Lower leg skin (tissue), 4 donors: Measurements from ENCODE around the gene ZC3H13. TPM values are rescaled to one million over a fixed set of nuclear protein-coding genes. Genes with fewer than 3 reads are reported as not detected.

ENCODE experiments used
- DNase-seq, 2 donors: peaks; one replicate each; pipeline ENCODE4 v3.0.0-alpha.2; 2019; ENCODE audit warnings: low spot score in 2 of 2
- H3K4me3 ChIP-seq: fragments of 200-600 bp; sonication (generic); 2 replicates; pipeline ENCODE4 v1.5.1; 2017; ENCODE audit warnings: mild to moderate bottlenecking, low read depth; ENCODE audit not compliant: poor library complexity, severe bottlenecking
- POLR2A ChIP-seq, 2 donors: fragments of 450-650 bp; IDR thresholded peaks; one replicate each; pipeline ENCODE4 v1.6.1; 2016 to 2017; ENCODE audit warnings: antibody characterized with exemption in 2 of 2, mild to moderate bottlenecking in 1 of 2, moderate library complexity in 1 of 2
- WGBS, 2 donors: methylation state at CpG; one replicate each; pipeline ENCODE4 v1.1.5; 2018; 5-methylcytosine and 5-hydroxymethylcytosine counted together
- intact Hi-C: fragments of 100-400 bp; cut with DNase I; formaldehyde crosslinking; loops from one replicate; pipeline ENCODE4 v1.15.0; 2023; ENCODE audit warnings: low total_unique reads
- total RNA-seq, 4 donors: library from RNA; depleted of rRNA; stranded (reverse); fragments of >200 nt; gene quantifications; one replicate each; pipeline ENCODE4 v1.1.0, GENCODE V29; 2016
- TF ChIP-seq, protein P1 (sequence below), 3 donors: fragments of 450-650 bp; IDR thresholded peaks; one replicate each; pipeline ENCODE4 v1.5.1; 2016; ENCODE audit warnings: antibody characterized with exemption in 3 of 3, mild to moderate bottlenecking in 3 of 3, moderate library complexity in 2 of 3

The ZC3H13 gene
- total RNA-seq, 4 donors from 2014 or later, result 21.1 to 42.5 (median 25.3) TPM

DNA sequence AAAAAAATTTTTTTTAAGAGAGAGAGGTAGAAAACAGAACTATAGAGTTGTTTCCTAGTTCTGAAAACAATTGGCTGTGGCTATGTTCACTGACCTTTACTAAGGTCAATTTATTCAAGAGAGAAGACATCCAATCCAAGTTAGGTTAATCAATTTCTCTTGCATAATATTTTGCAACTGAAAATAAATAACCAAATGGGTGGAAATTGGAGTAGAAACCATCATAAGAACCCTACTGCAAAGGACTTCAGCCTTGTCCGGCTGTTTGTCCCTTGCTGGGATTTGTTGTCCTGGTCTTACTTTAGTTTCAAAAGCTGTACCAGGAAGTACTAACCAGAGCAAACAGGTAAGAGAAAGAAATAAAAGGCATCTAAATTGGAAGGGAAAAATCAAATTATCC is 23.3 kb upstream of the ZC3H13 start:
- intact Hi-C loops, result no loop called here
- 88 to 98% methylated on average over 1 of the region's 1 CpG for WGBS, 2 donors
- no peak overlapping the region for H3K4me3 ChIP-seq
- no peak for DNase-seq
- TF ChIP-seq, protein P1, sequence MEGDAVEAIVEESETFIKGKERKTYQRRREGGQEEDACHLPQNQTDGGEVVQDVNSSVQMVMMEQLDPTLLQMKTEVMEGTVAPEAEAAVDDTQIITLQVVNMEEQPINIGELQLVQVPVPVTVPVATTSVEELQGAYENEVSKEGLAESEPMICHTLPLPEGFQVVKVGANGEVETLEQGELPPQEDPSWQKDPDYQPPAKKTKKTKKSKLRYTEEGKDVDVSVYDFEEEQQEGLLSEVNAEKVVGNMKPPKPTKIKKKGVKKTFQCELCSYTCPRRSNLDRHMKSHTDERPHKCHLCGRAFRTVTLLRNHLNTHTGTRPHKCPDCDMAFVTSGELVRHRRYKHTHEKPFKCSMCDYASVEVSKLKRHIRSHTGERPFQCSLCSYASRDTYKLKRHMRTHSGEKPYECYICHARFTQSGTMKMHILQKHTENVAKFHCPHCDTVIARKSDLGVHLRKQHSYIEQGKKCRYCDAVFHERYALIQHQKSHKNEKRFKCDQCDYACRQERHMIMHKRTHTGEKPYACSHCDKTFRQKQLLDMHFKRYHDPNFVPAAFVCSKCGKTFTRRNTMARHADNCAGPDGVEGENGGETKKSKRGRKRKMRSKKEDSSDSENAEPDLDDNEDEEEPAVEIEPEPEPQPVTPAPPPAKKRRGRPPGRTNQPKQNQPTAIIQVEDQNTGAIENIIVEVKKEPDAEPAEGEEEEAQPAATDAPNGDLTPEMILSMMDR (IDR thresholded peaks at IDR 0.05), result no peak
- TF ChIP-seq POLR2A (IDR thresholded peaks at IDR 0.05), result no peak

DNA sequence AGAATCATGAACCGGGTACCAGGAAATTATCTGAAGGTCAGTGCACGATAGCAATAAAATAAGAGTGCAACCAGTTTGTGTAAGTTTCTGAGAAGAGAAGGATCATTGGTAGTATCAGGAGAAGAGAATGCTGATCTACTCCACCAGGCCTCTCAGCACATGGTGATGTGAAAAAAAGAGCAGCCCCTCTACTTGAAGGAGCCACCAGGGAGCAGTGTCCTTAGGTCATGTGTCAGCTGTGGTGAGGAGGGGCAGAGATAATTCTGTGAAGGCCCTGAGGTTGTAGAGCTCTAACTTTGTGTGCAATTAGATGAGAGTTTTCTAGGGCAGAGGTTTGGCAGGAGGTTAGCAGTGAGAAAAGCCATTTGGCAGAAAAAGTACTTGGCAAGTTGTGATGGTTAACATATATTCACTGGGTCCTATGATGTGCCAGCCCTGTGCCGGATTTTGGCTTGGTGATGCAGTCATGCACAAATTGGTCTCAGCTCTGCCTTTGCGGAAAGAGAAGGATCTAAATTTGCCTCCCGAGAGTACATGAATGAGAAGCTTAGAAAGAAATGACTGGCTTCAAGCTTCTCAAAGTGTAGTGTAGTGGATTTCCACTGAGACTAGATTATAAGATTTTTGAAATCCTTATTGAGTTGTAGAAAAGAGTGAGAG is 19.2 kb upstream of the ZC3H13 start:
- WGBS, 2 donors, result 52 to 57% methylated on average over 5 of the region's 5 CpGs
- DNase-seq, result no peak
- TF ChIP-seq POLR2A (IDR thresholded peaks at IDR 0.05), result no peak
- TF ChIP-seq, protein P1 (IDR thresholded peaks at IDR 0.05), result no peak
- H3K4me3 ChIP-seq, result no peak overlapping the region
- intact Hi-C loops, result no loop called here

DNA sequence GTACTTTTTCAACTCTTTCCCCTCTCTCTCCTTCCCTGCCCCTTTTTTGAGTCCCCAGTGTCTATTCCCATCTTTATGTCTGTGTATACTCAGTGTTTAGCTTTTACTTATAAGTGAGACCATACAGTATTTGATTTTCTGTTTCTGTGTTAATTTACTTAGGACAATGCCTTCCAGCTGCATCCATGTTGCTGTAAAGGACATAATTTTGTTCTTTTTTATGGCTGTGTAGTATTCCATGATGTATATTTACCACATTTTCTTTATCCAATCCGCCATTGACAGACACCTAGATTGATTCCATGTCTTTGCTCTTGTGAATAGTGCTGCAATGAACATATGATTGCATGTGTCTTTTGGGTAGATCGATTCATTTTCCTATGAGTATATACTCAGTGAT is 10.7 kb upstream of the ZC3H13 start:
- WGBS, 2 donors, result 97% methylated on average over 2 of the region's 2 CpGs
- DNase-seq, result no peak
- intact Hi-C loops, result no loop called here
- H3K4me3 ChIP-seq, result no peak overlapping the region
- no peak for TF ChIP-seq POLR2A (IDR thresholded peaks at IDR 0.05)
- TF ChIP-seq, protein P1 (IDR thresholded peaks at IDR 0.05), result no peak

DNA sequence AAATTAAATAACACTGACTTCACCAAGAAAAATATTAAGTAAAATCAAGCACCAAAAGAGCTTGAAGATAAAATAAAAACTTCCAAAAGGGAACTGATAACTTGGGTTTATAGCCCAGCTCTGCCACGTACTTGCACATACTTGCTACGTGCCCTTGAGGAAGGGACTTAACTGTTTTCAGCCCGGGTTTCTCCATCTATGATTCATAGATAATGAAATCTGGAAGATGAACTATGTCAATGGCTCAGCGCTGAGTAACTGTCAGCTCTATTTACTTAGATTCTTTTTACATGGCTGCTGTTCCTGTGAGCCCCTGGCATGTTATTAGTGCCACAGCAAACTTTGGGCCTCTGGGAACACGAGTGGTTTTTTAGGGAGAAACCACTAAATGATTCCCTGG is 9.6 kb upstream of the ZC3H13 start:
- H3K4me3 ChIP-seq, result no peak overlapping the region
- intact Hi-C loops, result no loop called here
- DNase-seq, result no peak
- TF ChIP-seq, protein P1 (IDR thresholded peaks at IDR 0.05), result no peak
- no peak for TF ChIP-seq POLR2A (IDR thresholded peaks at IDR 0.05)
- 46 to 49% methylated on average over 5 of the region's 5 CpGs for WGBS, 2 donors

DNA sequence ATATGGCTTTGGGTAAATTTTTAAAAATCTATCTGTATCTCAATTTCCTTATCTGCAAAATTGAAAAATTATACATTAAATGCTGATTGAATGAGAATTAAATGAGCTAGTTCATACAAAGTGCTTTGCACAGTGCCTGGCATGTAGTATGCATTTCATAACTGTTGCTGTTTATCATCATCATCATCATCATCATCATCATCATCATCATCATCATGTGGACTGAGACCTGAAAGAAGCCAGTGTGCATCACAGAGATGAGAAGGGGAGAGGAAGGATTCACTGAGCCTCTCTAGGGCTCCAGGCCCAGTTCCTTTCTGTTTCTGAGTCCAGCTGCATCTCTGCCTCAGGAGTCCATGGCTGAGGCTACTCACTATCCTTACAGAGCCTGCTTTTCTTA is 6.9 kb upstream of the ZC3H13 start:
- TF ChIP-seq, protein P1 (IDR thresholded peaks at IDR 0.05), result no peak
- TF ChIP-seq POLR2A (IDR thresholded peaks at IDR 0.05), result no peak
- no peak overlapping the region for H3K4me3 ChIP-seq
- DNase-seq, result no peak
- intact Hi-C loops, result no loop called here

DNA sequence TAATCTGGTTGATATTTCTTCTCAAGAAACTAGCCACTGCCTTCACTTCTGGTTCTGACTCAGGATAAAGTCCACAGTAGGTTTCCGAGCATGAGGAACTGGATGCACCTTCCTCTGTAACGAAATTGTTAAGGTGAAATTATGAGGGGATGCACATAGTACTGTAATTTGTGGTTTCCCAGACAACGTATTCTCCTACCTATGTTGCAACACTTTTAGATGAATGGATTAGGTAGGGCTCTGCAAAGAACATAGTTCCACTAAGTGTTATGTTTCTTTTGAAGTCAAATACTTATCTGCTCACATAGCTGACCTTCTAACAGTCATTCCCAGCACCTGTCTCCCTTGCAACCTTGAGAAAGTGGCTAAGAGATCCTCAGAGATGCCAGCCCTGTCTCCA is 5.7 kb upstream of the ZC3H13 start:
- intact Hi-C loops, result no loop called here

More for the DNA sequence above, 5.7 kb upstream of the ZC3H13 start:
- TF ChIP-seq POLR2A (IDR thresholded peaks at IDR 0.05), result no peak
- TF ChIP-seq, protein P1 (IDR thresholded peaks at IDR 0.05), result no peak
- 80 to 98% methylated on average over 3 of the region's 3 CpGs for WGBS, 2 donors
- H3K4me3 ChIP-seq, result no peak overlapping the region
- DNase-seq, result no peak
